ENCODE measurements around the gene CERS6.

DNA sequence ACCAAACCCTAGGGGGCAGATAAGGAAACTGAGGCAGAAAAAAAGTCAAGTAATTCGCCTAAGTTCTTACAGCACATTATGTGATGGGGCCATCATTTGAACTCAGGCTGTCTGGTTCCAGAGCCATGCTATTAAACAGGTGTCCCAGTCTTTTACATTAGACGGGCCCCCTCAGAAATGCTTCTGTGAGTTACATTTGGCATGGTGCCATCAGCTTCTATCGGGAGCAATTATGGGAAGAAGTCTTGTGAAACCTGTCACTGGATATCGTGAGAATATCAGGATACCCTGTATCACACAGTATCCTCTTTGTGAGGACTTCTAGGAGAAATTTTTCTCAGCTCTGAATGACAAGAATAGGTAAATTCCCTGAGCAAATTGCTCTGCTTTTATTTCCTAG, 202.6 kb downstream of the CERS6 start:
- TF ChIP-seq, protein P1, sequence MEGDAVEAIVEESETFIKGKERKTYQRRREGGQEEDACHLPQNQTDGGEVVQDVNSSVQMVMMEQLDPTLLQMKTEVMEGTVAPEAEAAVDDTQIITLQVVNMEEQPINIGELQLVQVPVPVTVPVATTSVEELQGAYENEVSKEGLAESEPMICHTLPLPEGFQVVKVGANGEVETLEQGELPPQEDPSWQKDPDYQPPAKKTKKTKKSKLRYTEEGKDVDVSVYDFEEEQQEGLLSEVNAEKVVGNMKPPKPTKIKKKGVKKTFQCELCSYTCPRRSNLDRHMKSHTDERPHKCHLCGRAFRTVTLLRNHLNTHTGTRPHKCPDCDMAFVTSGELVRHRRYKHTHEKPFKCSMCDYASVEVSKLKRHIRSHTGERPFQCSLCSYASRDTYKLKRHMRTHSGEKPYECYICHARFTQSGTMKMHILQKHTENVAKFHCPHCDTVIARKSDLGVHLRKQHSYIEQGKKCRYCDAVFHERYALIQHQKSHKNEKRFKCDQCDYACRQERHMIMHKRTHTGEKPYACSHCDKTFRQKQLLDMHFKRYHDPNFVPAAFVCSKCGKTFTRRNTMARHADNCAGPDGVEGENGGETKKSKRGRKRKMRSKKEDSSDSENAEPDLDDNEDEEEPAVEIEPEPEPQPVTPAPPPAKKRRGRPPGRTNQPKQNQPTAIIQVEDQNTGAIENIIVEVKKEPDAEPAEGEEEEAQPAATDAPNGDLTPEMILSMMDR (conservative IDR thresholded peaks at IDR 0.05 in 1 of 2, IDR thresholded peaks at IDR 0.05 in 1 of 2; ENCODE audit: extremely low read depth in 1 of 2, insufficient read depth in 1 of 2, low read depth in 1 of 2, low read length in 2 of 2), result no peak
- TF ChIP-seq EZH2 (IDR thresholded peaks at IDR 0.05; ENCODE audit: borderline replicate concordance, low read length), result no peak

Data from mammary epithelial cell (primary cell).